Measurements from ENCODE around the gene GPR35. TPM values are rescaled to one million over a fixed set of nuclear protein-coding genes. Genes with fewer than 3 reads are reported as not detected.

The GPR35 gene
- total and polyA plus RNA-seq, 10 of the 15 experiments (the other 5 are each of a cell fraction or from before 2014, with no cell fraction given), result 0.14 to 1.6 (median 0.75) TPM; not detected in 3

DNA sequence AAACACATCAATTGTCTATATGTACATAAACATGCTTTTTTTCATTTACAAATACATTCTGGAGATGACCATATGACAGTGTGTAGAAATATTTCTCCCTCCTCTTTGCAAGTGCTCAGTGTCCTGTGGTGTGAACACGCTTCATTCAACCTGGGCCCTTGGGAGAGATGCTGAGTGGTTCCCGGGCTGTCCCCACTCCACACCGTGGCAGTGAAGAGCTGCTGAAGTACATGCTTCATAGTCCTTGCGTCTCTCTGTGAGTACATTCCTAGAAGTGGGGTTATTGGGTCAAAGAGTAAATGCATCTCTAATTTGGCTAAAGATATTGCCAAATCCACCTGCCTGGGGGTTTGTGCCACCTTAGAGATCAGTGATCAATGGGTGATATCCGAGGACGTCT is 6.5 kb upstream of the GPR35 start (continued):
- TF ChIP-seq, protein P1, sequence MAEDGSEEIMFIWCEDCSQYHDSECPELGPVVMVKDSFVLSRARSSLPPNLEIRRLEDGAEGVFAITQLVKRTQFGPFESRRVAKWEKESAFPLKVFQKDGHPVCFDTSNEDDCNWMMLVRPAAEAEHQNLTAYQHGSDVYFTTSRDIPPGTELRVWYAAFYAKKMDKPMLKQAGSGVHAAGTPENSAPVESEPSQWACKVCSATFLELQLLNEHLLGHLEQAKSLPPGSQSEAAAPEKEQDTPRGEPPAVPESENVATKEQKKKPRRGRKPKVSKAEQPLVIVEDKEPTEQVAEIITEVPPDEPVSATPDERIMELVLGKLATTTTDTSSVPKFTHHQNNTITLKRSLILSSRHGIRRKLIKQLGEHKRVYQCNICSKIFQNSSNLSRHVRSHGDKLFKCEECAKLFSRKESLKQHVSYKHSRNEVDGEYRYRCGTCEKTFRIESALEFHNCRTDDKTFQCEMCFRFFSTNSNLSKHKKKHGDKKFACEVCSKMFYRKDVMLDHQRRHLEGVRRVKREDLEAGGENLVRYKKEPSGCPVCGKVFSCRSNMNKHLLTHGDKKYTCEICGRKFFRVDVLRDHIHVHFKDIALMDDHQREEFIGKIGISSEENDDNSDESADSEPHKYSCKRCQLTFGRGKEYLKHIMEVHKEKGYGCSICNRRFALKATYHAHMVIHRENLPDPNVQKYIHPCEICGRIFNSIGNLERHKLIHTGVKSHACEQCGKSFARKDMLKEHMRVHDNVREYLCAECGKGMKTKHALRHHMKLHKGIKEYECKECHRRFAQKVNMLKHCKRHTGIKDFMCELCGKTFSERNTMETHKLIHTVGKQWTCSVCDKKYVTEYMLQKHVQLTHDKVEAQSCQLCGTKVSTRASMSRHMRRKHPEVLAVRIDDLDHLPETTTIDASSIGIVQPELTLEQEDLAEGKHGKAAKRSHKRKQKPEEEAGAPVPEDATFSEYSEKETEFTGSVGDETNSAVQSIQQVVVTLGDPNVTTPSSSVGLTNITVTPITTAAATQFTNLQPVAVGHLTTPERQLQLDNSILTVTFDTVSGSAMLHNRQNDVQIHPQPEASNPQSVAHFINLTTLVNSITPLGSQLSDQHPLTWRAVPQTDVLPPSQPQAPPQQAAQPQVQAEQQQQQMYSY (CRISPR knock-in tag; IDR thresholded peaks at IDR 0.05), result no peak
- no peak for TF ChIP-seq MYB (IDR thresholded peaks at IDR 0.05; ENCODE audit: borderline replicate concordance, low read depth, low read length)

DNA sequence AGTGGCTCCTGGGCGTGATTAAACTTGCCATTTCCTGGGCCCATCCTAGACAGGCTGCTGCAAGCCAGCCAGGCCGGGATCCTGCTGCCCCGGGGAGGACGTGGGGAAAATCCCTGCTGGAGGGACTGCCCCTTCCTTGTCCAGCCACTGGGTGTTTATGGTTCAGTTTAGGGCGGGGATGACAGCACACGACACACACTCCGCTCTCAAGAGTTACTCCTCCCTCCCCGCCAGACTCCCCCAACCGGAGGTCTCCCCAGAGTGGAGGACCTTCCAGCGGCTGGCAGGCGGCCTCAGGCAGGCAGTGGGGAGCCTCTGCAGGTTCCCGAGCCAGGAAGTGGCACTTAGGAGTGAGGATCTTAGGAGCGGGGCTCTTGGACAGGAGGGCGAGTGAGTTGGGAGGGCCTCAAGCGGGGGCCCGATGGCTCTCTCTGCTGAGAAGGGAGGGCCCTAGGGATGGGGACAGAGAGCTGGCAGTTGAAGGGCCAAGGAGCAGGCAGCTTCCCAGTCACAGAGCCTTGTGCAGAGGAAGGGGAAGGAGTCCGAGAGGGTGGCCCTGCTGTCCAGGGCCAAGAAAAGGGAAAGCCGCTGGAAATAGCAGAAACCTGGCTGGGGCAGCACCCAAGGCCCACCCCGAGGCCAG is 5.7 kb upstream of the GPR35 start:
- no peak for FAIRE-seq
- ChIA-PET RAD21 (ENCODE audit: unreplicated experiment) (no interaction called here), SMC1A (ENCODE audit: uncharacterized antibody, unreplicated experiment) (no interaction called here), POLR2A (interaction anchor here (0.6 kb wide), 1 partner anchor 46 kb away, joined by 3 read pairs; no protein-coding TSS in a partner anchor), CTCF (no interaction called here)
- WGBS (ENCODE audit: insufficient coverage, insufficient replicate concordance, low lambda C conversion rate, missing lambda C conversion rate), result 57% methylated on average over 19 of the region's 19 CpGs
- Histone ChIP-seq H4K20me1 (ENCODE audit: control insufficient read depth, insufficient read depth) (no peaks in the 10 kb centered on the region), H3K79me2 (ENCODE audit: control insufficient read depth, insufficient read depth, low read length) (no peaks in the 10 kb centered on the region), H2AFZ (ENCODE audit: control insufficient read depth, low read depth, low read length) (no peak overlapping the region), H3K4me1 (ENCODE audit: control insufficient read depth, insufficient read depth, low read length) (peaks cover 33% of the 10 kb centered on the region), H3K36me3 (ENCODE audit: control insufficient read depth in 2 of 2, insufficient read depth in 2 of 2, low read length in 1 of 2) (no peaks in the 10 kb centered on the region), H3K9me3 (replicated peaks; ENCODE audit: control insufficient read depth, insufficient read depth, low read length) (peaks cover 12% of the 10 kb centered on the region), H3K27ac (ENCODE audit: control insufficient read depth, insufficient read depth) (no peak overlapping the region), H3K9ac (ENCODE audit: control insufficient read depth, insufficient read depth, low read length) (no peak overlapping the region), H3K4me2 (ENCODE audit: control insufficient read depth, insufficient read depth) (no peak overlapping the region), H3K27me3 (replicated peaks in 1 of 2; ENCODE audit: control insufficient read depth in 2 of 2, insufficient read depth in 2 of 2, low read length in 1 of 2) (no peaks in the 10 kb centered on the region), H3K4me3 (no peak overlapping the region)
- TF ChIP-seq BCL3 (IDR thresholded peaks at IDR 0.05; ENCODE audit: borderline replicate concordance, insufficient read depth, low read depth, low read length, poor library complexity, severe bottlenecking), result peak; percentile 12
- no peak for TF ChIP-seq JUNB (IDR thresholded peaks at IDR 0.05)
- DNase-seq (ENCODE audit: low read depth, low spot score), result no peak
- in situ Hi-C loops (cut with MboI), result no loop called here
- intact Hi-C loops (cut with micrococcal nuclease; ENCODE audit: unreplicated experiment), result loop anchor here (2.0 kb wide), 2 partner anchors 33 to 59 kb away; partner anchors contain the start of genes CAPN10 and DUSP28
- no TSS peak for BruUV-seq (replicated peaks)
- no peak for ATAC-seq

Measured in GM12878 (cell line).